ENCODE measurements around the gene C1orf52. TPM values are rescaled to one million over a fixed set of nuclear protein-coding genes. Genes with fewer than 3 reads are reported as not detected.

Gene C1orf52
- total RNA-seq, 1 donor from 2014 or later, result 32.2 TPM

DNA sequence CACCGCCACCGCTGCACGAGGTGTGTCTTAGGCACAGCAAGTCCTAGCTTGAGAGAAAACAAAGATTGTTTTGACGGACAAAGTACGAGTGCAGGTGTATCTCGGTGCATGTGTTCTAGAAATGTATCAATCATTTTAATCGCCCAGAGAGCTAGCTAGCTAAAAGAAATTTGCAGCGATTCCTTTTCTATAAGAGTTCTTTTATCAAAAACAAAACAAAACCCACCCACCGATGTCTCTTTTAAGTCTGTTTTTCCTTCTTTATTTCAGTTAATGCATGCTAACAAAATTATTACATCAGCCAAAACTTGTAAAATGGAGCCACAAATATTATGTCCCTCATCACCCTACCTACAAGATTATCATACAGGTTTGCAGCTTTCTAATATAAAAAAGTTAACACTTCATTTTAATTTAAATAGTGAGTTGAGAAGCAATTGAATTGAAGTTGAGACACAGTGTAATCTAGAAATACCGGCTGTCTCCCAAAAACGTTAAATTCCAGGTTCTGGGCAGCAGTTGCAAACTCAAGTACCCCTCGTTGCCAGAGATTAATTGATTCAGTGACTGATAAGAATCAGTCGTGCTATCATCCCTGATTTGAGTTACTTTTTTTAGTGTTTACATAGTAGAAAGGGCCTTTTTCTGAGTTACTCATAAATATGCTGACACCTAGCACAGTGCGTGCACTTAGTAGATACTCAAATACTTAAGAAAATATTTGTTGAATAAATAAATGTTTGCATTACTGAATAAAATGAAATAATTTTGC is 57.2 kb downstream of the C1orf52 start:
- peak overlapping the region; percentile 86 for H3K4me3 Mint-ChIP-seq (ENCODE audit: unreplicated experiment)
- no peaks in the 10 kb centered on the region for H3K9me3 Mint-ChIP-seq (ENCODE audit: unreplicated experiment)
- H3K27ac Mint-ChIP-seq (ENCODE audit: unreplicated experiment), result peak overlapping the region; percentile 88
- H3K36me3 Mint-ChIP-seq (ENCODE audit: unreplicated experiment), result no peaks in the 10 kb centered on the region
- DNase-seq (ENCODE audit: extremely low spot score, unreplicated experiment), result no peak
- H3K27me3 Mint-ChIP-seq (ENCODE audit: unreplicated experiment), result no peaks in the 10 kb centered on the region
- peaks cover 58% of the 10 kb centered on the region for H3K4me1 Mint-ChIP-seq (ENCODE audit: unreplicated experiment)
- TF ChIP-seq, protein P1, sequence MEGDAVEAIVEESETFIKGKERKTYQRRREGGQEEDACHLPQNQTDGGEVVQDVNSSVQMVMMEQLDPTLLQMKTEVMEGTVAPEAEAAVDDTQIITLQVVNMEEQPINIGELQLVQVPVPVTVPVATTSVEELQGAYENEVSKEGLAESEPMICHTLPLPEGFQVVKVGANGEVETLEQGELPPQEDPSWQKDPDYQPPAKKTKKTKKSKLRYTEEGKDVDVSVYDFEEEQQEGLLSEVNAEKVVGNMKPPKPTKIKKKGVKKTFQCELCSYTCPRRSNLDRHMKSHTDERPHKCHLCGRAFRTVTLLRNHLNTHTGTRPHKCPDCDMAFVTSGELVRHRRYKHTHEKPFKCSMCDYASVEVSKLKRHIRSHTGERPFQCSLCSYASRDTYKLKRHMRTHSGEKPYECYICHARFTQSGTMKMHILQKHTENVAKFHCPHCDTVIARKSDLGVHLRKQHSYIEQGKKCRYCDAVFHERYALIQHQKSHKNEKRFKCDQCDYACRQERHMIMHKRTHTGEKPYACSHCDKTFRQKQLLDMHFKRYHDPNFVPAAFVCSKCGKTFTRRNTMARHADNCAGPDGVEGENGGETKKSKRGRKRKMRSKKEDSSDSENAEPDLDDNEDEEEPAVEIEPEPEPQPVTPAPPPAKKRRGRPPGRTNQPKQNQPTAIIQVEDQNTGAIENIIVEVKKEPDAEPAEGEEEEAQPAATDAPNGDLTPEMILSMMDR (IDR thresholded peaks at IDR 0.05), result no peak

DNA sequence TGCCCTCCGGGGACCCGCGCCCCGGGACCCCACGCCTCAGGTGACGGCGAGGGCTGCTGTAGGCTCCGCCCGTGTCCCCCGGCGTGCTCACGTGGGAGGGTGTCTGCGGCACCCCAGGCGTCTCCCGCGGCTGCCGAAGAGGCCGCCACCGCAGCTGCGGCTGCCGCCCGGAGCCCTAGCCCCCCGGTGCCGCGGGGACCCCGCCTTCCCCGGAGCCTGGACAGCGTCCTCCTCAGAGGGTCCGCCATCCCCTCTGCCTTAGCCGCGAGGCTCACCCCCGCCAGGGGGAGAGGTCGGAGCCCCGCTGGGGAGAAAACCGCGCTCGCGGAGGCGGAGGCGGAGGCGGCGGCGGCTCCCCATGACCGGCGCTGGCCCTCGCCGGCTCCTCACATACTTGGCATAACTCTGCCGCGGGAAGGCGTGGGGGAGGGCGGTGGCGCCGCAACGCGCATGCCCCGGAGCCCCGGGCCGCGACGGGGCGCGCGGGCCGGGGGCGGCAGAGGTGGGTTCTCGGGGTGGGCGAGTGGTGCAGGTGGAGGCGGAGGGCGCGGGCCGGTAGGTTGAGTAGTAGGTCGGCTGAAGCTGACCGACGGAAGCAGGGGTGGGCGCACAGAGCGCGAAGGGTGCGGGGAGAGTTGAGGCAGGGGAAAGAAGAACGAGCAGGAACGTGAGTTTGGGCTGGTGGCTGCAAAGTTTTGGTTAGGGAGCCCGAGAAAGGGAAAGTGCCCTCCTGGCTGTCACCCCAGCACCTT is 57.9 kb downstream of the C1orf52 start:
- Mint-ChIP-seq H3K27ac (ENCODE audit: unreplicated experiment) (peak overlapping the region; percentile 88), H3K36me3 (ENCODE audit: unreplicated experiment) (no peaks in the 10 kb centered on the region), H3K4me1 (ENCODE audit: unreplicated experiment) (peaks cover 63% of the 10 kb centered on the region), H3K27me3 (ENCODE audit: unreplicated experiment) (no peaks in the 10 kb centered on the region), H3K4me3 (ENCODE audit: unreplicated experiment) (peak overlapping the region; percentile 86), H3K9me3 (ENCODE audit: unreplicated experiment) (no peaks in the 10 kb centered on the region)
- TF ChIP-seq, protein P1 (IDR thresholded peaks at IDR 0.05), result peak; percentile 22
- peak; percentile 91 for DNase-seq (ENCODE audit: extremely low spot score, unreplicated experiment)

DNA sequence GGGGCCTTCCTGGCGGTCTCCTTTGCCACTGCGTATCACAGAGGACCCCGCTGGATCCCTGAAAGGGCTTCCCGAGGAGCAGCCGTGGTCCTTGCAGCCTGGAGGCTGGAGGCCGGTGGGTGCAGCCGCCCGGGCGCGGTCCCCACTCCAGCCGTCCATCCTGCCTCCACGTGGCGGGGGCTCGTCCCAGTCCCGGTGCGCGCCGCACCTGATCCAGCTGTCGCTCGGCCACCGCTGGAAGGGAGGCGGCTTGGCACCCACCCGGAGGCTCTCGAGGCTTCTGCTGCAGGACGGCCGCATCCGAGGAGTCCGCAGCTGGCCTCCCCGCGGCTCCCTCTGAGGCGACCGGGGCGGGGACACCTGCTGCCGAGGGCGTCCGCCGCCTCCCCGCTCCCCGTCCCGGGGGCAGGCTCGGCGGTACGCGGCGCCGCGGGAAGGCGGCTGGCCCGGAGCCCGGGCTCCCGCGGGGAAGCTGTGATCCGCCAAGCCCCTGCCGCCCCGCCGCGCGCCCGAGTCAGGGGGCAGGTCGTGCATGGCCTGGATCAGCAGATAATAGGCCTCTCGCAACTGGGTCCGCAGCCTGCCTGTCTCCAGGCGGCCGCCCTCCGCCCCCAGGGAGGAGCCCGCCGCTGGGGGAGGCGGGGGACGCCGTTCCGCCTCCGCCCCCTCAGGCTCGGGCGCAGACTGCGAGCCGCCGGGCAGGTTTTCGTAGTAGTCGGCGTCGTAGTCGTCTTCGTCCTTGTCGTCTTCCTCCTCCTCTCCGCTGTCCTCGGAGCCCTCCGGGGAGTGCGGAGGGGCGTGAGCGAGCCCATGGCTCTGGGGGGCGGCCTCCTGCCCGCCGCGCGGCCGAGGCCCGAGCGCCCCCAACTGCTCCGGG is 58.8 kb downstream of the C1orf52 start, which contains the start of gene SYDE2:
TSS of gene SYDE2 (minus strand) at position 554 of the 877 bp plus-strand sequence. CDS start at position 534, 20 bp downstream.
- no peaks in the 10 kb centered on the region for H3K36me3 Mint-ChIP-seq (ENCODE audit: unreplicated experiment)
- TF ChIP-seq, protein P1 (IDR thresholded peaks at IDR 0.05), result no peak
- peak within 1 kb of the TSS; percentile 86 for H3K4me3 Mint-ChIP-seq (ENCODE audit: unreplicated experiment)
- no peaks in the 10 kb centered on the region for H3K27me3 Mint-ChIP-seq (ENCODE audit: unreplicated experiment)
- peak; percentile 87 for DNase-seq (ENCODE audit: extremely low spot score, unreplicated experiment)
- H3K4me1 Mint-ChIP-seq (ENCODE audit: unreplicated experiment), result peaks cover 66% of the 10 kb centered on the region
- no peaks in the 10 kb centered on the region for H3K9me3 Mint-ChIP-seq (ENCODE audit: unreplicated experiment)
- peak within 1 kb of the TSS; percentile 88 for H3K27ac Mint-ChIP-seq (ENCODE audit: unreplicated experiment)

Other genes starting within 250 kb of the C1orf52 start
- 0.34 TPM in 1 of 2 replicates, not detected in the other for gene MCOLN3, start 211.2 kb downstream of the C1orf52 start, total RNA-seq
- 6.0 and 6.3 TPM in 2 replicates for gene SYDE2, start 58.6 kb downstream of the C1orf52 start, total RNA-seq
- 27.9 and 29.0 TPM in 2 replicates for gene BCL10, start 17.0 kb upstream of the C1orf52 start, total RNA-seq
- 40.8 and 46.8 TPM in 2 replicates for gene DDAH1, start 205.5 kb upstream of the C1orf52 start, total RNA-seq

All from osteocyte (in vitro differentiated cells).